ENCODE measurements around the gene RASA1. TPM values are rescaled to one million over a fixed set of nuclear protein-coding genes. Genes with fewer than 3 reads are reported as not detected.
A peak's percentile ranks its signal among the peaks of the same experiment; 100 is the strongest.

Gene RASA1
- total and polyA plus RNA-seq, 9 of the 15 experiments (the other 6 are each of a cell fraction or from before 2014, with no cell fraction given): 3.2 to 17.3 (median 9.2) TPM

DNA sequence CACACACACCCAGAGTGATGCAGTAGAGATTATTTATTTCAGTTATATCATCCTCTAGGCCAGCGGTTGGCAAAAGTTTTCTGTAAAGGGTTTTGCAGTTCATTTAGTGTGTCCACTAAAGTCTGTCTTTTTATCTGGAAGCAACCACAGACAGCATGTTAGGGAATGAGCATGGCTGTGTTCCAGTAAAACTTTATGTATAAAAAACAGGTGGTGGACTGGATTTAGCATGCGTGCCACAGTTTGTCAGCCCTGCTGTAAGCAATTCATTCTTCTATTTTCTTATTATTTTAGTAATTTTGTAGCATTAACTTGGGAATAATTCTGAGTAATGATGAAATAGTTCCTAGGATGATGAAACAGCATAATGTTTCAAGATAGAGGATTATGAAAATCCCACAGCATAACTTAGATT is 93.4 kb downstream of the RASA1 start (continued):
- TF ChIP-seq, protein P1, sequence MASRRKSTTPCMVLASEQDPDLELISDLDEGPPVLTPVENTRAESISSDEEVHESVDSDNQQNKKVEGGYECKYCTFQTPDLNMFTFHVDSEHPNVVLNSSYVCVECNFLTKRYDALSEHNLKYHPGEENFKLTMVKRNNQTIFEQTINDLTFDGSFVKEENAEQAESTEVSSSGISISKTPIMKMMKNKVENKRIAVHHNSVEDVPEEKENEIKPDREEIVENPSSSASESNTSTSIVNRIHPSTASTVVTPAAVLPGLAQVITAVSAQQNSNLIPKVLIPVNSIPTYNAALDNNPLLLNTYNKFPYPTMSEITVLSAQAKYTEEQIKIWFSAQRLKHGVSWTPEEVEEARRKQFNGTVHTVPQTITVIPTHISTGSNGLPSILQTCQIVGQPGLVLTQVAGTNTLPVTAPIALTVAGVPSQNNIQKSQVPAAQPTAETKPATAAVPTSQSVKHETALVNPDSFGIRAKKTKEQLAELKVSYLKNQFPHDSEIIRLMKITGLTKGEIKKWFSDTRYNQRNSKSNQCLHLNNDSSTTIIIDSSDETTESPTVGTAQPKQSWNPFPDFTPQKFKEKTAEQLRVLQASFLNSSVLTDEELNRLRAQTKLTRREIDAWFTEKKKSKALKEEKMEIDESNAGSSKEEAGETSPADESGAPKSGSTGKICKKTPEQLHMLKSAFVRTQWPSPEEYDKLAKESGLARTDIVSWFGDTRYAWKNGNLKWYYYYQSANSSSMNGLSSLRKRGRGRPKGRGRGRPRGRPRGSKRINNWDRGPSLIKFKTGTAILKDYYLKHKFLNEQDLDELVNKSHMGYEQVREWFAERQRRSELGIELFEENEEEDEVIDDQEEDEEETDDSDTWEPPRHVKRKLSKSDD (conservative IDR thresholded peaks at IDR 0.05; ENCODE audit: low read length): no peak
- no peak for TF ChIP-seq ZSCAN29 (IDR thresholded peaks at IDR 0.05)
- TF ChIP-seq LEF1 (IDR thresholded peaks at IDR 0.05): no peak
- TF ChIP-seq NR2F6 (CRISPR knock-in tag; IDR thresholded peaks at IDR 0.05): no peak
- no peak for TF ChIP-seq MCM2 (IDR thresholded peaks at IDR 0.05; ENCODE audit: low read depth)
- no peak for TF ChIP-seq MAFF (IDR thresholded peaks at IDR 0.05; ENCODE audit: low read length)
- no peak for TF ChIP-seq GTF2E2 (tag; IDR thresholded peaks at IDR 0.05)
- TF ChIP-seq, protein P2, sequence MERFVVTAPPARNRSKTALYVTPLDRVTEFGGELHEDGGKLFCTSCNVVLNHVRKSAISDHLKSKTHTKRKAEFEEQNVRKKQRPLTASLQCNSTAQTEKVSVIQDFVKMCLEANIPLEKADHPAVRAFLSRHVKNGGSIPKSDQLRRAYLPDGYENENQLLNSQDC (CRISPR knock-in tag; IDR thresholded peaks at IDR 0.05): no peak
- TF ChIP-seq CEBPG (CRISPR knock-in tag; IDR thresholded peaks at IDR 0.05): peak; percentile 34; the same call in 1 of the 2 replicates
- peak; percentile 77 to 84 for TF ChIP-seq CEBPG (tag; conservative IDR thresholded peaks at IDR 0.05 in 1 of 2, IDR thresholded peaks at IDR 0.05 in 1 of 2)
- no peak for TF ChIP-seq CAMTA2 (CRISPR knock-in tag; conservative IDR thresholded peaks at IDR 0.05)
- no peak for TF ChIP-seq ZNF253 (CRISPR knock-in tag; conservative IDR thresholded peaks at IDR 0.05)
- no peak for TF ChIP-seq PYGO2 (tag; IDR thresholded peaks at IDR 0.05)
- 0 out of 4 replicates have a peak, but pooled peaks of 1 of the 2 experiments have one; percentile 15 for TF ChIP-seq TRIM24 (IDR thresholded peaks at IDR 0.05)

All from K562 (cell line).